ENCODE data around the gene TXNDC17. TPM values are rescaled to one million over a fixed set of nuclear protein-coding genes. Genes with fewer than 3 reads are reported as not detected.
"Not testable (repeated sequence)": the region's sequence is repeated elsewhere in the genome, so short reads cannot be mapped to it uniquely, and the experiment has no call there.

TXNDC17 gene
- total and polyA plus RNA-seq, 7 experiments from 2014 or later, result 14.3 to 89.7 (median 20.7) TPM

DNA sequence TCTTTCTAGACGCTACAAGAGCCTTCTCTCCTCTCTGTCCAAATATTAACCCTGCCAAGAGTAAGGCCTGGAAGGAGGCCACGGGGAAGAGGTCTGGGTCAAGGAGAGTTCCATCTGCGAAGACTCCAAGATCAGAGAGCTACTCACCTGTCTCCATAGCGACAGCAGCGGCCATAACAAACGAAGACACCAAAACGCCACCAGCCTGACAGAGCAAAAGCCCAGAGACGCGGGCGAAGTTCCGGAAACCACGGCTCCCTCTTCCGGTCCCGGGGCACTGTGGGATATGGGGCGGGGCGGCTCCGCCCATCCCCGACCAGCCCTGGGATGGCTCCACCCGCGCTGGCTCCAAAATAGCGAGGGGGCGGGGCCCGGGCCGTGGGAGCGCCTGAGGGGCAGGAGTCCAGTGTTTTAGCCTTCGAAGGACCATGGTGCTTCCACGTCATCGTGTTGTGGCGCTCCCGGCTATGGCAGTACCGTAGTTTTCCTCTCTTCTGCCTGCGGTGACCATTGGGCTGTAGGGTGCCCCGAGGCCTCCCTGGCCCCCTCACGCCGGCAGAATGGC, 10.6 kb downstream of the TXNDC17 start, which contains the start of the genes C17orf100 and MED31:
Gene C17orf100 (plus strand): TSS at position 409 of the 565 bp plus-strand sequence. CDS start 152 bp downstream, at position 561.
Gene MED31 (minus strand): TSS at position 252 of the 565 bp plus-strand sequence. CDS start 77 bp downstream, at position 175.
- peak within 1 kb of the TSS; percentile 97 to 100 (median 99) for H3K27ac Mint-ChIP-seq
- H3K4me3 ChIP-seq (ENCODE audit: low read length), result peak within 1 kb of the TSS; percentile 99
- peaks cover 0 to 2% (median 0%) of the 10 kb centered on the region in 11 donors for H3K9me3 Mint-ChIP-seq
- peaks cover 37 to 87% (median 78%) of the 10 kb centered on the region in 7 donors for H3K4me1 Mint-ChIP-seq
- DNase-seq, result peak; percentile 89 to 97 (median 93)
- H3K27me3 ChIP-seq (ENCODE audit: control insufficient read depth in 2 of 2, insufficient read depth in 2 of 2, low read length in 2 of 2), result no peaks in the 10 kb centered on the region
- H3K36me3 Mint-ChIP-seq, result peaks cover 0 to 18% (median 7%) of the 10 kb centered on the region in 5 donors
- peak; percentile 96 for ATAC-seq
- ChIA-PET CTCF (interaction anchor here (0.9 kb wide), 1 partner anchor 11 kb away, joined by 3 read pairs; the partner anchor contains the start of genes KIAA0753 and TXNDC17), POLR2A (interaction anchor here (0.5 to 3.8 kb wide), 4 partner anchors 11 to 1595 kb away, joined by 3 to 51 read pairs (median 4); partner anchors contain the start of genes KIAA0753, TP53 and TXNDC17)
- no peaks in the 10 kb centered on the region for H3K9me3 ChIP-seq (ENCODE audit: control insufficient read depth in 2 of 3, low read length in 3 of 3)
- H3K4me3 Mint-ChIP-seq, result peak within 1 kb of the TSS; percentile 89 to 100 (median 96)
- H3K4me1 ChIP-seq (ENCODE audit: control insufficient read depth in 2 of 2, insufficient read depth in 2 of 2, low read length in 2 of 2), result peaks cover 21 to 26% of the 10 kb centered on the region in 2 donors
- peaks cover 0 to 29% (median 0%) of the 10 kb centered on the region in 5 donors for H3K27me3 Mint-ChIP-seq
- peaks cover 0 to 20% (median 19%) of the 10 kb centered on the region in 3 experiments for H3K36me3 ChIP-seq (ENCODE audit: control insufficient read depth in 2 of 3, insufficient read depth in 3 of 3, low read length in 3 of 3)
- H3K27ac ChIP-seq (ENCODE audit: low read depth, low read length), result peak within 1 kb of the TSS; percentile 95
- intact Hi-C loops (cut with micrococcal nuclease), result loop anchor here (1.0 to 10.0 kb wide), 12 partner anchors 11 to 1707 kb away; partner anchors contain the start of genes DERL2 (in 2 of the 2), KIAA0753 (in 2 of the 2), MIS12 (in 2 of the 2) and ACADVL (in 1 of the 2)

GRCh38 chr17:6651919-6652452, 11.1 kb downstream of the TXNDC17 start:
- Histone ChIP-seq H3K27me3 (ENCODE audit: control insufficient read depth in 2 of 2, insufficient read depth in 2 of 2, low read length in 2 of 2) (no peaks in the 10 kb centered on the region), H3K9me3 (ENCODE audit: control insufficient read depth in 2 of 3, low read length in 3 of 3) (no peaks in the 10 kb centered on the region), H3K27ac (ENCODE audit: low read depth, low read length) (peak overlapping the region; percentile 95), H3K4me3 (ENCODE audit: low read length) (peak overlapping the region; percentile 99), H3K4me1 (ENCODE audit: control insufficient read depth in 2 of 2, insufficient read depth in 2 of 2, low read length in 2 of 2) (peaks cover 21 to 26% of the 10 kb centered on the region in 2 donors), H3K36me3 (ENCODE audit: control insufficient read depth in 2 of 3, insufficient read depth in 3 of 3, low read length in 3 of 3) (peaks cover 0 to 20% (median 19%) of the 10 kb centered on the region in 3 experiments)
- ChIA-PET POLR2A (interaction anchor here (1.1 to 3.8 kb wide), 2 partner anchors 11 to 1035 kb away, joined by 5 to 51 read pairs; partner anchors contain the start of genes KIAA0753, TP53 and TXNDC17), CTCF (no interaction called here)
- Mint-ChIP-seq H3K27me3 (peaks cover 0 to 29% (median 0%) of the 10 kb centered on the region in 5 donors), H3K4me3 (peak overlapping the region; percentile 25 to 95 (median 82)), H3K4me1 (peaks cover 37 to 84% (median 73%) of the 10 kb centered on the region in 7 donors), H3K9me3 (peaks cover 0 to 2% (median 0%) of the 10 kb centered on the region in 11 donors), H3K27ac (peak overlapping the region in 7 of 9 donors; percentile 33 to 94 (median 72)), H3K36me3 (peaks cover 0 to 17% (median 7%) of the 10 kb centered on the region in 5 donors)
- intact Hi-C loops (cut with micrococcal nuclease), result loop anchor here (1.0 to 10.0 kb wide), 12 partner anchors 12 to 1707 kb away; partner anchors contain the start of genes DERL2 (in 2 of the 2), KIAA0753 (in 2 of the 2), MIS12 (in 2 of the 2) and ACADVL (in 1 of the 2)
- DNase-seq (peak in 5 of 9 donors; percentile 18 to 52 (median 31)), ATAC-seq (no peak)

GRCh38 chr17:6654841-6655731, 14.2 kb downstream of the TXNDC17 start:
- H3K4me1 Mint-ChIP-seq, result peaks cover 25 to 73% (median 62%) of the 10 kb centered on the region in 7 donors
- H3K36me3 Mint-ChIP-seq, result peaks cover 0 to 20% (median 0%) of the 10 kb centered on the region in 5 donors
- peaks cover 0 to 33% (median 0%) of the 10 kb centered on the region in 5 donors for H3K27me3 Mint-ChIP-seq
- no peak overlapping the region for H3K4me3 ChIP-seq (ENCODE audit: low read length)
- POLR2A ChIA-PET, result no interaction called here
- ATAC-seq, result no peak
- peaks cover 25 to 33% of the 10 kb centered on the region in 2 donors for H3K4me1 ChIP-seq (ENCODE audit: control insufficient read depth in 2 of 2, insufficient read depth in 2 of 2, low read length in 2 of 2)
- peak overlapping the region in 5 of 9 donors; percentile 39 to 82 (median 42) for H3K27ac Mint-ChIP-seq
- H3K27ac ChIP-seq (ENCODE audit: low read depth, low read length), result no peak overlapping the region
- peaks cover 0 to 2% (median 0%) of the 10 kb centered on the region in 11 donors for H3K9me3 Mint-ChIP-seq
- DNase-seq, result peak in 1 of 9 donors; percentile 21
- no peaks in the 10 kb centered on the region for H3K9me3 ChIP-seq (ENCODE audit: control insufficient read depth in 2 of 3, low read length in 3 of 3)
- no peaks in the 10 kb centered on the region for H3K36me3 ChIP-seq (ENCODE audit: control insufficient read depth in 2 of 3, insufficient read depth in 3 of 3, low read length in 3 of 3)
- H3K4me3 Mint-ChIP-seq, result peak overlapping the region; percentile 18 to 98 (median 84)
- CTCF ChIA-PET, result no interaction called here
- no peaks in the 10 kb centered on the region for H3K27me3 ChIP-seq (ENCODE audit: control insufficient read depth in 2 of 2, insufficient read depth in 2 of 2, low read length in 2 of 2)
- intact Hi-C loops (cut with micrococcal nuclease), result loop anchor here (5.0 to 10.0 kb wide), 9 partner anchors 102 to 1710 kb away; partner anchors contain the start of genes DERL2 (in 2 of the 2), MIS12 (in 2 of the 2), ACADVL (in 1 of the 2) and DLG4 (in 1 of the 2)

- H3K9me3 Mint-ChIP-seq; H3K27me3 ChIP-seq (ENCODE audit: control insufficient read depth in 2 of 2, insufficient read depth in 2 of 2, low read length in 2 of 2); H3K36me3 ChIP-seq (ENCODE audit: control insufficient read depth in 2 of 3, insufficient read depth in 3 of 3, low read length in 3 of 3); CTCF ChIA-PET; H3K4me3 ChIP-seq (ENCODE audit: low read length); H3K27ac ChIP-seq (ENCODE audit: low read depth, low read length); POLR2A ChIA-PET; ATAC-seq; H3K9me3 ChIP-seq (ENCODE audit: control insufficient read depth in 2 of 3, low read length in 3 of 3): not testable (repeated sequence)
- H3K4me1 ChIP-seq (ENCODE audit: control insufficient read depth in 2 of 2, insufficient read depth in 2 of 2, low read length in 2 of 2), result peaks cover 19 to 27% of the 10 kb centered on the region in 2 donors
- Mint-ChIP-seq H3K4me1 (peaks cover 28 to 74% (median 65%) of the 10 kb centered on the region in 7 donors), H3K36me3 (peaks cover 0 to 24% (median 0%) of the 10 kb centered on the region in 5 donors), H3K27me3 (peaks cover 0 to 36% (median 0%) of the 10 kb centered on the region in 5 donors), H3K4me3 (peak overlapping the region; percentile 76 to 98 (median 84)), H3K27ac (peak overlapping the region in 7 of 9 donors; percentile 41 to 85 (median 71))
- DNase-seq, result peak in 3 of 9 donors; percentile 12 to 33 (median 16)
- intact Hi-C loops (cut with micrococcal nuclease), result loop anchor here (2.0 to 10.0 kb wide), 3 partner anchors 15 to 1711 kb away; partner anchors contain the start of genes ACADVL (in 1 of the 2), DLG4 (in 1 of the 2), KIAA0753 (in 1 of the 2) and PFN1 (in 1 of the 2)
These were observed 15.0 kb downstream of the TXNDC17 start for GRCh38 chr17:6655732-6656361.

DNA sequence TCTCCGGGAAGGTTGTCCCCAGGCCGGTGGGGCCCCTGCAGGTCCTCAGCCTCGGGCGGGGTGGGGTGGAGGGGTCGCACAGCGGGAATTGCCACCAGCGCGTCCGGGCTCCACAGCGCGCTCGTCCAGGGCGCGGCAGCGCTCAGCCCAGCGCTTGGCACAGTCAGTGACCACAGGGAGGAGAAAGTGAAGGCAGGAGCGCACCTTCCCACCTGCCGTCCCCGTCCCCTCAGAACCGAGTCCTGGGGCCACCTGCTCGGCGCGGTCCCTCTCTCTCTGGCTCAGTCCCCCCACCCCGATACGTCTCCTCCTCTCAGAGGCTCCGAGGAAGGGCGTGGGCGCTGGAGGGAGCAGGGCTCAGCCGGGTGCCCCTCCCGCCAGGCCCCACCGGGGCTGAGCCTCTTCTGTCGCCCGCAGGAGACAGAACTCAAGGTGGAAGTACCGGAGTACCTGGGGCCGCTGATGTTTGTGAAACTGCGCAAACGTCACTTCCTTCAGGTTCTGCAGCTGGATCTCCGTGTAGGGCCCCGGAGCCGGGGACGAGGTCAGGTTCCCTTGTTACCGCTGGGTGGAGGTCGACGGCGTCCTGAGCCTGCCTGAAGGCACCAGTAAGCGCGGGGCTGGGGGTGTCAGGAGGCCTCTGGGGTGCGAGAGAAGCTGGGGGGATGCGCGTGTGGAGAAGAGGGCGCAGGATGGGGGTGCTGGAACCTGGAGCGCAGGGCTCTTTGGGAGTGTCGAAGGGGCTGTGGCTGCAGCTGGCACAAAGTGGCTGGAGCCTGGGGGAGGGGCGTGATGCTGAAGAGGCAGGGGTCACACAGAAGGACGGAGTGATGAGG, 16.2 kb downstream of the TXNDC17 start:
- intact Hi-C loops (cut with micrococcal nuclease), result loop anchor here (2.0 to 10.0 kb wide), 3 partner anchors 16 to 1712 kb away; partner anchors contain the start of genes ACADVL (in 1 of the 2), DLG4 (in 1 of the 2), KIAA0753 (in 1 of the 2) and PFN1 (in 1 of the 2)
- CTCF ChIA-PET; H3K36me3 ChIP-seq (ENCODE audit: control insufficient read depth in 2 of 3, insufficient read depth in 3 of 3, low read length in 3 of 3); H3K9me3 Mint-ChIP-seq; H3K27me3 ChIP-seq (ENCODE audit: control insufficient read depth in 2 of 2, insufficient read depth in 2 of 2, low read length in 2 of 2); H3K9me3 ChIP-seq (ENCODE audit: control insufficient read depth in 2 of 3, low read length in 3 of 3): not testable (repeated sequence)
- peaks cover 0 to 24% (median 0%) of the 10 kb centered on the region in 5 donors for H3K36me3 Mint-ChIP-seq
- H3K4me3 Mint-ChIP-seq, result peak overlapping the region; percentile 84 to 98 (median 93)
- H3K27me3 Mint-ChIP-seq, result peaks cover 0 to 37% (median 0%) of the 10 kb centered on the region in 5 donors
- H3K4me1 Mint-ChIP-seq, result peaks cover 35 to 77% (median 61%) of the 10 kb centered on the region in 7 donors
- ATAC-seq (peak; percentile 92), DNase-seq (peak in 8 of 9 donors; percentile 48 to 80 (median 72))
- Histone ChIP-seq H3K27ac (ENCODE audit: low read depth, low read length) (peak overlapping the region; percentile 70), H3K4me1 (ENCODE audit: control insufficient read depth in 2 of 2, insufficient read depth in 2 of 2, low read length in 2 of 2) (peaks cover 13 to 27% of the 10 kb centered on the region in 2 donors), H3K4me3 (ENCODE audit: low read length) (peak overlapping the region; percentile 67)
- POLR2A ChIA-PET, result interaction anchor here (1.8 kb wide), 1 partner anchor 15 kb away, joined by 9 read pairs; the partner anchor contains the start of gene TXNDC17
- peak overlapping the region; percentile 71 to 95 (median 92) for H3K27ac Mint-ChIP-seq
